Measurements from ENCODE around the gene AMHR2.

- TF ChIP-seq EZH2phosphoT487 (IDR thresholded peaks at IDR 0.05; ENCODE audit: insufficient read depth, low read depth) (no peak), EZH2 (IDR thresholded peaks at IDR 0.05; ENCODE audit: insufficient read depth, poor library complexity, severe bottlenecking) (no peak)
Measured at GRCh38 chr12:53480491-53481442, 57.1 kb downstream of the AMHR2 start.
